GM23338 (cell line): Measurements from ENCODE around the gene COL8A2. TPM values are rescaled to one million over a fixed set of nuclear protein-coding genes. Genes with fewer than 3 reads are reported as not detected.

Source experiments
- ATAC-seq: fragments of 200-7000 bp; cut with Tn5 transposase; 3 replicates; pipeline ENCODE4 v1.9.1; 2020
- DNase-seq: peaks from one replicate; pipeline ENCODE4 v3.0.0-alpha.2; 2015; ENCODE audit warnings: low spot score
- H2AFZ ChIP-seq: fragments of 200-600 bp; sonication (generic); 2 replicates; pipeline ENCODE4 v1.8.0; 2016; ENCODE audit warnings: antibody characterized with exemption, mild to moderate bottlenecking, moderate library complexity
- H3F3A ChIP-seq: fragments of 200-600 bp; sonication (generic); replicated peaks from 2 replicates; pipeline ENCODE4 v1.8.0; 2017; ENCODE audit warnings: antibody characterized with exemption, mixed run types, low read depth
- H3K27ac ChIP-seq: fragments of 200-600 bp; sonication (generic); 2 replicates; pipeline ENCODE4 v1.6.1; 2016; ENCODE audit warnings: low read depth
- H3K27me3 ChIP-seq: fragments of 200-600 bp; sonication (generic); 2 replicates; pipeline ENCODE4 v1.8.0; 2016; ENCODE audit warnings: mild to moderate bottlenecking, mixed run types, moderate library complexity; ENCODE audit not compliant: insufficient read depth
- H3K36me3 ChIP-seq: fragments of 200-600 bp; sonication (generic); 2 replicates; pipeline ENCODE4 v1.8.0; 2016; ENCODE audit warnings: mild to moderate bottlenecking; ENCODE audit not compliant: insufficient read depth
- H3K4me1 ChIP-seq: fragments of 200-600 bp; sonication (generic); 2 replicates; pipeline ENCODE4 v1.8.0; 2016; ENCODE audit warnings: mild to moderate bottlenecking, moderate library complexity; ENCODE audit not compliant: insufficient read depth
- H3K4me2 ChIP-seq: fragments of 200-600 bp; sonication (generic); 2 replicates; pipeline ENCODE4 v1.7.1; 2017; ENCODE audit warnings: mixed run types
- H3K4me3 ChIP-seq: fragments of 200-600 bp; sonication (generic); 2 replicates; pipeline ENCODE4 v1.6.1; 2016; ENCODE audit warnings: mixed run types
- H3K79me2 ChIP-seq: fragments of 200-600 bp; sonication (generic); replicated peaks from 2 replicates; pipeline ENCODE4 v1.8.0; 2017; ENCODE audit warnings: mild to moderate bottlenecking; ENCODE audit not compliant: insufficient read depth
- H3K9me2 ChIP-seq: fragments of 200-600 bp; sonication (generic); 2 replicates; pipeline ENCODE4 v1.8.0; 2017; ENCODE audit not compliant: insufficient read depth
- H4K20me1 ChIP-seq: fragments of 200-600 bp; sonication (generic); replicated peaks from 2 replicates; pipeline ENCODE4 v1.8.0; 2017; ENCODE audit warnings: mild to moderate bottlenecking; ENCODE audit not compliant: insufficient read depth
- H3K27ac Mint-ChIP-seq: 2 replicates; pipeline ENCODE4 v1.8.0; 2020; ENCODE audit warnings: inconsistent platforms, mild to moderate bottlenecking, moderate library complexity, mixed read lengths
- H3K27me3 Mint-ChIP-seq: 3 replicates; pipeline ENCODE4 v1.8.0; 2022; ENCODE audit warnings: low read depth, mild to moderate bottlenecking, moderate library complexity, mixed read lengths, inconsistent platforms; ENCODE audit not compliant: insufficient read depth, poor library complexity
- H3K36me3 Mint-ChIP-seq: 3 replicates; pipeline ENCODE4 v1.8.0; 2021; ENCODE audit warnings: low read depth, mild to moderate bottlenecking, inconsistent platforms, moderate library complexity, mixed read lengths
- H3K4me1 Mint-ChIP-seq: 3 replicates; pipeline ENCODE4 v1.8.0; 2020; ENCODE audit warnings: mild to moderate bottlenecking, inconsistent platforms, mixed read lengths
- H3K4me3 Mint-ChIP-seq: 3 replicates; pipeline ENCODE4 v1.8.0; 2021; ENCODE audit warnings: moderate library complexity, mild to moderate bottlenecking, inconsistent platforms, mixed read lengths
- H3K9me3 Mint-ChIP-seq: 3 replicates; pipeline ENCODE4 v1.8.0; 2020; ENCODE audit warnings: moderate library complexity, mild to moderate bottlenecking, inconsistent platforms, mixed read lengths
- CREB1 ChIP-seq: fragments of 250-450 bp; sonication (Bioruptor Pico); IDR thresholded peaks from 2 replicates; pipeline ENCODE4 v1.5.0; 2020; ENCODE audit warnings: low read depth, mild to moderate bottlenecking, moderate library complexity
- EZH2 ChIP-seq: fragments of 200-600 bp; sonication (generic); IDR thresholded peaks from one replicate; pipeline ENCODE4 v1.8.0; 2017; ENCODE audit warnings: antibody characterized with exemption, mild to moderate bottlenecking, low read depth; ENCODE audit not compliant: unreplicated experiment
- NANOG ChIP-seq: IDR thresholded peaks from 2 replicates; pipeline ENCODE4 v1.6.1; 2016; ENCODE audit warnings: antibody characterized with exemption, borderline replicate concordance
- REST ChIP-seq: IDR thresholded peaks from one replicate; pipeline ENCODE4 v1.6.1; 2018; ENCODE audit warnings: antibody characterized with exemption; ENCODE audit not compliant: unreplicated experiment
- STAT1 ChIP-seq: IDR thresholded peaks from one replicate; pipeline ENCODE4 v1.6.1; 2016; ENCODE audit warnings: antibody characterized with exemption; ENCODE audit not compliant: unreplicated experiment
- ZNF331 ChIP-seq: fragments of 250-450 bp; sonication (Bioruptor Pico); IDR thresholded peaks from 2 replicates; pipeline ENCODE4 v1.5.0; 2020; ENCODE audit warnings: low read depth, mild to moderate bottlenecking, moderate library complexity
- polyA plus RNA-seq: library from polyadenylated mRNA; unstranded; fragments of >200 nt; fragmentation: Nextera tagmentation; extraction: Ambion mirVana; gene quantifications from 2 replicates; pipeline ENCODE4 v1.2.1, GENCODE V29; 2016
- total RNA-seq: library from RNA; depleted of rRNA; stranded (reverse); fragments of >200 nt; shearing (Covaris generic); gene quantifications from 2 replicates; pipeline ENCODE4 v1.2.3, GENCODE V29; 2014
- TF ChIP-seq, protein P1 (sequence below), 2 experiments: fragments of 200-600 bp in 1 of 2; sonication (generic) in 1 of 2; conservative IDR thresholded peaks; 2 replicates each; pipeline versions ENCODE4 v1.5.1 to v1.6.1; 2016 to 2017; ENCODE audit warnings: antibody characterized with exemption in 2 of 2, low read depth in 2 of 2, mild to moderate bottlenecking in 2 of 2, moderate library complexity in 1 of 2

COL8A2 gene
- total and polyA plus RNA-seq, 2 experiments from 2014 or later: 0.95 to 4.9 TPM

GRCh38 chr1:36162680-36163239 is 37.7 kb upstream of the COL8A2 start:
- Mint-ChIP-seq H3K27ac (no peak overlapping the region), H3K4me3 (no peak overlapping the region; the same call in 2 of the 3 replicates), H3K27me3 (peaks cover 11% of the 10 kb centered on the region), H3K9me3 (no peaks in the 10 kb centered on the region), H3K4me1 (peaks cover 35% of the 10 kb centered on the region), H3K36me3 (peaks cover 5% of the 10 kb centered on the region)
- TF ChIP-seq EZH2: no peak
- no peak for TF ChIP-seq CREB1 (CRISPR knock-in tag)
- TF ChIP-seq ZNF331 (CRISPR knock-in tag): no peak
- Histone ChIP-seq H3K4me1 (peaks cover 17% of the 10 kb centered on the region), H3K36me3 (no peaks in the 10 kb centered on the region), H4K20me1 (peaks cover 8% of the 10 kb centered on the region), H3K27me3 (no peaks in the 10 kb centered on the region), H2AFZ (no peak overlapping the region), H3K27ac (no peak overlapping the region), H3K9me2 (no peaks in the 10 kb centered on the region), H3K79me2 (peaks cover 30% of the 10 kb centered on the region), H3K4me2 (no peak overlapping the region), H3K4me3 (no peak overlapping the region), H3F3A (peaks cover 7% of the 10 kb centered on the region; the same call in 1 of the 2 replicates)
- ATAC-seq (no peak), DNase-seq (no peak)

GRCh38 chr1:36161641-36162531 is 36.9 kb upstream of the COL8A2 start:
- peaks cover 35% of the 10 kb centered on the region for H3K79me2 ChIP-seq
- TF ChIP-seq, protein P1, sequence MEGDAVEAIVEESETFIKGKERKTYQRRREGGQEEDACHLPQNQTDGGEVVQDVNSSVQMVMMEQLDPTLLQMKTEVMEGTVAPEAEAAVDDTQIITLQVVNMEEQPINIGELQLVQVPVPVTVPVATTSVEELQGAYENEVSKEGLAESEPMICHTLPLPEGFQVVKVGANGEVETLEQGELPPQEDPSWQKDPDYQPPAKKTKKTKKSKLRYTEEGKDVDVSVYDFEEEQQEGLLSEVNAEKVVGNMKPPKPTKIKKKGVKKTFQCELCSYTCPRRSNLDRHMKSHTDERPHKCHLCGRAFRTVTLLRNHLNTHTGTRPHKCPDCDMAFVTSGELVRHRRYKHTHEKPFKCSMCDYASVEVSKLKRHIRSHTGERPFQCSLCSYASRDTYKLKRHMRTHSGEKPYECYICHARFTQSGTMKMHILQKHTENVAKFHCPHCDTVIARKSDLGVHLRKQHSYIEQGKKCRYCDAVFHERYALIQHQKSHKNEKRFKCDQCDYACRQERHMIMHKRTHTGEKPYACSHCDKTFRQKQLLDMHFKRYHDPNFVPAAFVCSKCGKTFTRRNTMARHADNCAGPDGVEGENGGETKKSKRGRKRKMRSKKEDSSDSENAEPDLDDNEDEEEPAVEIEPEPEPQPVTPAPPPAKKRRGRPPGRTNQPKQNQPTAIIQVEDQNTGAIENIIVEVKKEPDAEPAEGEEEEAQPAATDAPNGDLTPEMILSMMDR (conservative IDR thresholded peaks at IDR 0.05; ENCODE audit: low read depth in 2 of 2): no peak
- H3K9me3 Mint-ChIP-seq: no peaks in the 10 kb centered on the region
- H2AFZ ChIP-seq: peak overlapping the region; percentile 78; the same call in 1 of the 2 replicates
- ATAC-seq: no peak
- peak overlapping the region; percentile 61 for H3K4me3 ChIP-seq
- H3K9me2 ChIP-seq: no peaks in the 10 kb centered on the region
- peak; percentile 49 for DNase-seq
- peaks cover 8% of the 10 kb centered on the region for H4K20me1 ChIP-seq
- H3F3A ChIP-seq: peaks cover 7% of the 10 kb centered on the region; the same call in 1 of the 2 replicates
- H3K4me1 ChIP-seq: peaks cover 23% of the 10 kb centered on the region
- H3K27ac ChIP-seq: peak overlapping the region; percentile 98
- H3K27ac Mint-ChIP-seq: peak overlapping the region; percentile 98
- H3K4me1 Mint-ChIP-seq: peaks cover 41% of the 10 kb centered on the region
- no peaks in the 10 kb centered on the region for H3K36me3 ChIP-seq
- H3K27me3 Mint-ChIP-seq: peaks cover 19% of the 10 kb centered on the region
- peak overlapping the region; percentile 81 for H3K4me3 Mint-ChIP-seq
- peaks cover 8% of the 10 kb centered on the region for H3K36me3 Mint-ChIP-seq
- H3K4me2 ChIP-seq: peak overlapping the region; percentile 72
- H3K27me3 ChIP-seq: no peaks in the 10 kb centered on the region

- peaks cover 19% of the 10 kb centered on the region for H3K27me3 Mint-ChIP-seq
- no peaks in the 10 kb centered on the region for H3K9me3 Mint-ChIP-seq
- H3K9me2 ChIP-seq: no peaks in the 10 kb centered on the region
- H3K27me3 ChIP-seq: no peaks in the 10 kb centered on the region
- H3K36me3 ChIP-seq: no peaks in the 10 kb centered on the region
- peak overlapping the region; percentile 98 for H3K27ac Mint-ChIP-seq
- ATAC-seq: peak; percentile 73
- H3K4me1 Mint-ChIP-seq: peaks cover 41% of the 10 kb centered on the region
- H3K4me2 ChIP-seq: peak overlapping the region; percentile 72
- H3F3A ChIP-seq: peaks cover 7% of the 10 kb centered on the region; the same call in 1 of the 2 replicates
- peaks cover 8% of the 10 kb centered on the region for H4K20me1 ChIP-seq
- H3K27ac ChIP-seq: peak overlapping the region; percentile 98
- peaks cover 35% of the 10 kb centered on the region for H3K79me2 ChIP-seq
- peak; percentile 87 for DNase-seq
- peak overlapping the region; percentile 81 for H3K4me3 Mint-ChIP-seq
- peaks cover 23% of the 10 kb centered on the region for H3K4me1 ChIP-seq
- H3K4me3 ChIP-seq: peak overlapping the region; percentile 61
- peaks cover 8% of the 10 kb centered on the region for H3K36me3 Mint-ChIP-seq
- peak overlapping the region; percentile 78; the same call in 1 of the 2 replicates for H2AFZ ChIP-seq
- TF ChIP-seq CREB1 (CRISPR knock-in tag) (peak; percentile 65), REST (no peak), STAT1 (no peak), NANOG (no peak)
Measured at GRCh38 chr1:36160949-36161485, 36.0 kb upstream of the COL8A2 start.
